Sigmoid colon (tissue), 7 donors: ENCODE data around the gene ZNF717. TPM values are rescaled to one million over a fixed set of nuclear protein-coding genes. Genes with fewer than 3 reads are reported as not detected.
"Not testable (repeated sequence)": the region's sequence is repeated elsewhere in the genome, so short reads cannot be mapped to it uniquely, and the experiment has no call there.

Experiments used
- DNase-seq: peaks from one replicate; pipeline ENCODE4 v3.0.0-alpha.2; 2019
- H3K27ac ChIP-seq, 4 donors: fragments of 200-600 bp; sonication (generic); one replicate each; pipeline ENCODE4 v1.5.1; 2016 to 2019; ENCODE audit warnings: mild to moderate bottlenecking in 1 of 4
- H3K27me3 ChIP-seq, 3 donors: fragments of 200-600 bp; sonication (generic); one replicate each; pipeline ENCODE4 v1.5.1; 2019; ENCODE audit warnings: mild to moderate bottlenecking in 1 of 3
- H3K36me3 ChIP-seq, 4 donors: fragments of 200-600 bp; sonication (generic); one replicate each; pipeline ENCODE4 v1.5.1; 2016 to 2019
- H3K4me1 ChIP-seq, 4 donors: fragments of 200-600 bp; sonication (generic); one replicate each; pipeline ENCODE4 v1.5.1; 2017 to 2019
- H3K4me3 ChIP-seq, 4 donors: fragments of 200-600 bp; sonication (generic); one replicate each; pipeline ENCODE4 v1.5.1; 2017 to 2019; ENCODE audit warnings: mild to moderate bottlenecking in 2 of 4, moderate library complexity in 1 of 4
- H3K9me3 ChIP-seq, 4 donors: fragments of 200-600 bp in 3 of 4; sonication (generic) in 3 of 4; one replicate each; pipeline versions ENCODE4 v1.5.1 to v1.6.1; 2013 to 2019
- EP300 ChIP-seq, 4 donors: sonication (generic); formaldehyde crosslinking; IDR thresholded peaks; one replicate each; pipeline ENCODE4 v1.6.1; 2017; ENCODE audit warnings: antibody characterized with exemption in 4 of 4
- POLR2A ChIP-seq, 2 donors: fragments of 450-650 bp; IDR thresholded peaks; one replicate each; pipeline ENCODE4 v1.6.1; 2016; ENCODE audit warnings: antibody characterized with exemption in 2 of 2, mild to moderate bottlenecking in 2 of 2, moderate library complexity in 2 of 2
- POLR2AphosphoS5 ChIP-seq, 4 donors: sonication (generic); formaldehyde crosslinking; IDR thresholded peaks; one replicate each; pipeline ENCODE4 v1.6.1; 2017; ENCODE audit warnings: antibody characterized with exemption in 4 of 4
- WGBS, 2 donors: extraction: QIAGEN DNeasy Blood & Tissue Kit; methylation state at CpG; one replicate each; pipeline ENCODE4 v1.1.7; 2013; 5-methylcytosine and 5-hydroxymethylcytosine counted together
- intact Hi-C: fragments of 100-400 bp; cut with DNase I; formaldehyde crosslinking; loops from one replicate; pipeline ENCODE4 v1.15.1; 2023
- polyA plus RNA-seq, 3 donors: library from polyadenylated mRNA; stranded (reverse); fragments of 200-250 nt; gene quantifications; one replicate each; pipeline ENCODE4 v1.2.3, GENCODE V29; 2013
- total RNA-seq, 4 donors: library from RNA; depleted of rRNA; stranded (reverse); fragments of >200 nt; gene quantifications; one replicate each; pipeline ENCODE4 v1.1.0, GENCODE V29; 2016
- TF ChIP-seq, protein P1 (sequence below), 4 experiments: fragments of 450-650 bp in 3 of 4; fragments of 200-600 bp in 1 of 4; IDR thresholded peaks; one replicate each; pipeline ENCODE4 v1.5.1; 2016 to 2019; ENCODE audit warnings: antibody characterized with exemption in 4 of 4, mild to moderate bottlenecking in 3 of 4, moderate library complexity in 2 of 4
- donor health status: healthy with polysubstance abuse.
- donor health status: Bipolar disorder and iron deficiency.
- donor health status: healthy.

ZNF717 gene
- total RNA-seq (10 to 100 TPM in 3 of 4 donors, 1 to 10 TPM in 1; 8.3 to 16.1 (median 13.7) TPM), polyA plus RNA-seq (1 to 10 TPM; 4.2 to 4.8 (median 4.6) TPM)

DNA sequence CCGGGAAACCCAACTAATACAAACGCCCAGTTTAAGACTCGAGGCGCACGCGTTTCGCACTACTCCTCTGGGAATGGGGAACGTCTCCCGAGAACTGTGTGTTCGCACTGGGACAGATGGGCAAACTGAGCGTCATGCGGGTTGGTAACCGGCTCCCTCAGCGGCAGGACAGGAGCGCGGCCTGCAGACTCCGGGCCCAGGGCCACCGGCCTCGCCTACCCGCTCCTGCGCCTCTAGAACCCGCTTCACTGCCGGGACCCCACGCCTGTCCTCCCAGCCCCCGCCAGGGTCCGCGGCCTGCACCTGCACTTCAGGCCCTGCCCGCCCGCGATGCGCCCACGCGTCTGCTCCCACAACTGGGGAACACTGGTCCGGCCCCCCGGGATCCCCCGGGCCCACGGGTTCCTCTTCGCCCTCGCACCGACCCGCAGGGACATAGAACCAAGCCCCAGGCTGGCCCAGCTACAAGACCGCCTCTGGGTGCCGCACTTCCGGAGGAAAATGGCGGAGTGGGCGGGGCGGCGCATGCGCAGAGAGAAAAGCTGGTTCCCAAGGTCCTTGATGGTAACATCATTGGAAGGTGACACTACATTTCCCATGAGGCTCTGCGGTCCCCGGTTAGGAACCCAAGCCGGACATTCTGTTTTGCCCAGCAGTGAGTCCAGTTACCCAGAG is at the start of gene ZNF717:
TSS of gene ZNF717 (minus strand) at position 469 of the 675 bp plus-strand sequence. CDS start 2,187 bp downstream, outside the sequence.
- Histone ChIP-seq H3K4me3 (peak within 1 kb of the TSS; percentile 62 to 86 (median 78)), H3K36me3 (peaks cover 0 to 27% (median 14%) of the 10 kb centered on the region in 4 donors), H3K27ac (peak within 1 kb of the TSS; percentile 87 to 94 (median 90))
- not testable (repeated sequence) for H3K9me3 ChIP-seq, H3K27me3 ChIP-seq, H3K4me1 ChIP-seq
- intact Hi-C loops: loop anchor here (10.0 kb wide), 1 partner anchor 350 kb away; no protein-coding TSS in a partner anchor
- TF ChIP-seq, protein P1, sequence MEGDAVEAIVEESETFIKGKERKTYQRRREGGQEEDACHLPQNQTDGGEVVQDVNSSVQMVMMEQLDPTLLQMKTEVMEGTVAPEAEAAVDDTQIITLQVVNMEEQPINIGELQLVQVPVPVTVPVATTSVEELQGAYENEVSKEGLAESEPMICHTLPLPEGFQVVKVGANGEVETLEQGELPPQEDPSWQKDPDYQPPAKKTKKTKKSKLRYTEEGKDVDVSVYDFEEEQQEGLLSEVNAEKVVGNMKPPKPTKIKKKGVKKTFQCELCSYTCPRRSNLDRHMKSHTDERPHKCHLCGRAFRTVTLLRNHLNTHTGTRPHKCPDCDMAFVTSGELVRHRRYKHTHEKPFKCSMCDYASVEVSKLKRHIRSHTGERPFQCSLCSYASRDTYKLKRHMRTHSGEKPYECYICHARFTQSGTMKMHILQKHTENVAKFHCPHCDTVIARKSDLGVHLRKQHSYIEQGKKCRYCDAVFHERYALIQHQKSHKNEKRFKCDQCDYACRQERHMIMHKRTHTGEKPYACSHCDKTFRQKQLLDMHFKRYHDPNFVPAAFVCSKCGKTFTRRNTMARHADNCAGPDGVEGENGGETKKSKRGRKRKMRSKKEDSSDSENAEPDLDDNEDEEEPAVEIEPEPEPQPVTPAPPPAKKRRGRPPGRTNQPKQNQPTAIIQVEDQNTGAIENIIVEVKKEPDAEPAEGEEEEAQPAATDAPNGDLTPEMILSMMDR (IDR thresholded peaks at IDR 0.05): peak in 1 of 4 experiments; percentile 21
- peak; percentile 61 to 62 for TF ChIP-seq POLR2A (IDR thresholded peaks at IDR 0.05)
- TF ChIP-seq POLR2AphosphoS5 (IDR thresholded peaks at IDR 0.05): peak; percentile 74 to 89 (median 82)
- peak; percentile 97 for DNase-seq
- WGBS, 2 donors: 7% methylated on average over 52 of the region's 52 CpGs

DNA sequence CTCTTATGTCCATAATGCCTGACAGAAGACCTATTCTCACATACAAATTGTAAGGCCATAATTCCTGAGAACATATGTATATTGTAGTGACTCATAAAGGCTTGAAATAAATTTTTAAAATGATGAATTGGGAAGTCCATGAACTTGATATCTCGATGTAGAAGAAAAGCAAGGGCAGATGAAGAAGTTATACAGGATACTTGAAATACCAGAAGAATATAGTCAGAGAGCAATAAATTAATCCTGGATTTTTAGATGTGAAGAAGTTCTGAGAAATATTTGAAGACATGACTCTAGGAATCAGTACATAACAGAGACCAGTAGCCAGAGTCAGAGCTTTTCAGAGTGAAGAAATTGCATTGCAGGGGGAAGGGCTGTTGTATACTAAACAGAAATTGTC is 45.7 kb upstream of the ZNF717 start:
- intact Hi-C loops, DNase-seq, H3K27ac ChIP-seq: not testable (repeated sequence)

DNA sequence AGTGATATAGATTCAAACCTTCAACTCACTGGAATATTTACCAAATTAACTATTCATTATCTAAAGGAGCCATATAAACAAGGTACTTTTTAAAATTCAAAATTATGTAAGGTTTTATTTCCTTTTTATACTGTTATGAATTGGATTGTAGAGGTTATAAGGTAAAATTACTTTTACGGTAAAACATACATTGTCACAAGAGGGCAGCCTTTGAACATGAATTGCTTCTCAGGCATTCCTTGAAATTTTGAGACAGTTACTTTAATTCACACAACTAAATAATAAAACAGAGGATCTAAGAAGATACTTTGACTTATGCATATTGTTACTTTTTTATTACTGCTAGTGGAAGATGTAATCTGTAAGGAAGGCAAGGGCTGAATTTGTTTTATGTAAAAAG is 32.7 kb upstream of the ZNF717 start:
- WGBS, 2 donors: 58 to 73% methylated on average over 1 of the region's 1 CpG
- H3K36me3 ChIP-seq, H3K4me1 ChIP-seq, H3K4me3 ChIP-seq, H3K27ac ChIP-seq, DNase-seq, intact Hi-C loops, H3K27me3 ChIP-seq, H3K9me3 ChIP-seq: not testable (repeated sequence)

More for the DNA sequence above, 45.7 kb upstream of the ZNF717 start:
- not testable (repeated sequence) for H3K36me3 ChIP-seq, H3K4me1 ChIP-seq, H3K4me3 ChIP-seq, H3K9me3 ChIP-seq, H3K27me3 ChIP-seq
- WGBS, 2 donors: 81 to 94% methylated on average over 1 of the region's 1 CpG

DNA sequence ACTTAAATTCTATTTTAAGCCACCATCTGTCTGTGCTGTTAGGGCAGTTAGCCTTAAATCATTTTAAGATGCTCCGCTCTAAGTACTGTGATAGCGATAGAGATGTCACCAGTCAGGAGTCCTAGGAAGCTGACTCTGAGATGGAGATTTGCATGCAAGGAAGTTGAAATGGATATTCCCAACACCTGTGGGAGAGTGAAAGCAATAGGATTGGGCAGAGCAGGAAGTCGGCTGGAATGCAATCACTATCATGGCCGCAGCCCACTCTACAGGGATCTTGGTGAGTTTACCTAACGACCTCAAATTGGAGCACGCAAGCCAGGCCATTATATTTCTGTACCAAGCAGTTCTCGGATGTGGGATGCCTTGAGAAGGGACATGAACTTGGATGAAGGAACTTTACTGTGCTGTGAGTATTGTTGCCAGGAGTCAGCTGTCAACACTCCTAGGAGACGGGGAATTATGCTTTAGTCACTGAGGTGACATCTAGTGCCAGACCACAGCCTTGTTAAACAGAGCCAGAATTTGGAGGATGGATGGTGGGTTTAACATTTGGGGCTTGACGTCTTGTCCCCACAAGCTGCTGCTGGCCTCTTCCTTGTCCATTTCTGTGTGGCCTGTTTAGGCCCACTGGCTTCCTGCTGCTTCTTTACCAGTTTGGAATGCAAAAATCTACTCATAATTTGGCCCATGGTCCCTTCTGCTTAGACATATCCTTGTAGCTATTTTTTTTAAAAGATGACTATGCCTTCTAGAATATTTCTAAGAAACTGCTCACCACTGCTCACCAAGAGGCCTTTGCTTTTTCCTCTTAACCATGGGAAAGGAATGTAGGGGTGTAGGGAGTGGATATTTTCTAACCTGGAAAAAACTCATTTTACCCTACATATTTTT is 31.2 kb upstream of the ZNF717 start:
- DNase-seq, H3K4me1 ChIP-seq, H3K4me3 ChIP-seq, H3K9me3 ChIP-seq, intact Hi-C loops, H3K27ac ChIP-seq, H3K36me3 ChIP-seq, H3K27me3 ChIP-seq: not testable (repeated sequence)
- WGBS, 2 donors: 65 to 66% methylated on average over 9 of the region's 9 CpGs

DNA sequence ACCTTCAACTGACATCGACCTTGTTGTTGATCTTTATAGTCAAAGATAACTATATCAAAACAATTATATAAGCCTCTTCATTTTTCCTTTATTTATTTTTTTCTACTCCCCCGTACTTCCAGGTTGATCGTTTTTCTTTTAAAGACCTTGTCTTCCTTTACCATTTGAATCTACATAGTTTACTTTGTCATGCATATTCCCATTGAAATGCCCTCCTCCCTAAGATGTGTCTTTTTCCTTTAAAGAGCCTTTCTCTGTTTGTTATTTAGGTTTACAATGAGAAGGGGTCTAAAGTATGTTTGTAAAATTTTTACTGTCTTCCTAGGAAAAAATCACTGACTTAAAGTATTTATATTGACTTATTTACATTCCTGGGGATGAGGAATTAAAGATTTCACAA is 29.4 kb upstream of the ZNF717 start:
- intact Hi-C loops: no loop called here
- Histone ChIP-seq H3K9me3 (no peaks in the 10 kb centered on the region), H3K4me3 (no peak overlapping the region), H3K27me3 (no peaks in the 10 kb centered on the region), H3K4me1 (no peaks in the 10 kb centered on the region), H3K36me3 (no peaks in the 10 kb centered on the region), H3K27ac (no peak overlapping the region)
- no peak for DNase-seq
- TF ChIP-seq POLR2AphosphoS5 (IDR thresholded peaks at IDR 0.05): no peak
- TF ChIP-seq, protein P1 (IDR thresholded peaks at IDR 0.05): no peak
- TF ChIP-seq POLR2A (IDR thresholded peaks at IDR 0.05): no peak
- TF ChIP-seq EP300 (IDR thresholded peaks at IDR 0.05): no peak
- 40 to 42% methylated on average over 3 of the region's 3 CpGs for WGBS, 2 donors

DNA sequence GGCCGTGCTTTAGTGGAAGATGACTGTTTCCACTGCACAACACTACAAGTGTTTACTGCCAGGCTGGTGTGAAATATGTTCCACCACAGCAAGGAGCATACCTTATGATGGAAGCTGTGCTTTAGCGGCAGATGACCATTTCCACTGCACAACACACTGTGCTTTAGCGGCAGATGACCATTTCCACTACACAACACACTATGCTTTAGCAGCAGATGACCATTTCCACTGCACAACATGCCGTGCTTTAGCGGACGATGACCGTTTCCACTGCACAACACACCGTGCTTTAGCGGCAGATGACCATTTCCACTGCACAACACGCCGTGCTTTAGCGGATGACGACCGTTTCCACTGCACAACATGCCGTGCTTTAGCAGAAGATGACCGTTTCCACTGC is 2.8 kb downstream of the ZNF717 start:
- H3K4me1 ChIP-seq: peaks cover 0 to 9% (median 0%) of the 10 kb centered on the region in 4 donors
- H3K4me3 ChIP-seq: no peak overlapping the region
- peaks cover 0 to 40% (median 15%) of the 10 kb centered on the region in 4 donors for H3K36me3 ChIP-seq
- no peak overlapping the region for H3K27ac ChIP-seq
- DNase-seq: no peak
- no peak for TF ChIP-seq POLR2AphosphoS5 (IDR thresholded peaks at IDR 0.05)
- no peak for TF ChIP-seq POLR2A (IDR thresholded peaks at IDR 0.05)
- TF ChIP-seq, protein P1 (IDR thresholded peaks at IDR 0.05): no peak
- TF ChIP-seq EP300 (IDR thresholded peaks at IDR 0.05): no peak
- H3K9me3 ChIP-seq: peaks cover 0 to 8% (median 3%) of the 10 kb centered on the region in 4 donors
- no peaks in the 10 kb centered on the region for H3K27me3 ChIP-seq
- WGBS, 2 donors: 97 to 98% methylated on average over 16 of the region's 16 CpGs
- intact Hi-C loops: loop anchor here (10.0 kb wide), 1 partner anchor 348 kb away; no protein-coding TSS in a partner anchor
